HepG2 (cell line): ENCODE data around the gene TOMM7. TPM values are rescaled to one million over a fixed set of nuclear protein-coding genes. Genes with fewer than 3 reads are reported as not detected.
A peak's percentile ranks its signal among the peaks of the same experiment; 100 is the strongest.

ENCODE experiments used
- ELF1 ChIP-seq: sonication (generic); formaldehyde crosslinking; IDR thresholded peaks from 2 replicates; pipeline ENCODE4 v1.4.0; 2020; ENCODE audit warnings: missing genetic modification reagents
- FOXP1 ChIP-seq, 2 experiments: fragments of 450-650 bp in 1 of 2; IDR thresholded peaks; 2 replicates each; pipeline ENCODE4 v1.6.1; 2017 to 2018; ENCODE audit warnings: antibody characterized with exemption in 1 of 2
- GPN1 ChIP-seq: sonication (generic); formaldehyde crosslinking; IDR thresholded peaks from 2 replicates; pipeline ENCODE4 v1.5.1; 2020; ENCODE audit warnings: missing genetic modification reagents, borderline replicate concordance
- HMG20B ChIP-seq: conservative IDR thresholded peaks from 2 replicates; pipeline ENCODE4 v1.6.1; 2016; ENCODE audit warnings: missing genetic modification reagents, missing compliant biosample characterization
- HNRNPL ChIP-seq: fragments of 200-400 bp; formaldehyde crosslinking; IDR thresholded peaks from 2 replicates; pipeline ENCODE4 v1.6.1; 2017; ENCODE audit warnings: mild to moderate bottlenecking, low read depth, low read length
- HOXA5 ChIP-seq: sonication (generic); formaldehyde crosslinking; IDR thresholded peaks from 2 replicates; pipeline ENCODE4 v1.4.0; 2020; ENCODE audit warnings: missing genetic modification reagents
- ISL2 ChIP-seq: sonication (generic); formaldehyde crosslinking; IDR thresholded peaks from 2 replicates; pipeline ENCODE4 v1.5.0; 2020; ENCODE audit warnings: missing genetic modification reagents
- KLF16 ChIP-seq, 2 experiments: sonication (generic) in 1 of 2; formaldehyde crosslinking in 1 of 2; IDR thresholded peaks; 2 replicates each; pipeline versions ENCODE4 v1.6.1 to v1.8.0; 2016 to 2023; ENCODE audit warnings: missing genetic modification reagents in 2 of 2, missing compliant biosample characterization in 1 of 2
- MED1 ChIP-seq: sonication (generic); formaldehyde crosslinking; IDR thresholded peaks from 2 replicates; pipeline ENCODE4 v1.4.0; 2020; ENCODE audit warnings: missing genetic modification reagents
- MIER3 ChIP-seq: IDR thresholded peaks from 2 replicates; pipeline ENCODE4 v1.6.1; 2016; ENCODE audit warnings: missing compliant biosample characterization, borderline replicate concordance
- NONO ChIP-seq, 2 experiments: fragments of 450-650 bp in 1 of 2; sonication (generic) in 1 of 2; formaldehyde crosslinking in 1 of 2; IDR thresholded peaks in 1 of 2; conservative IDR thresholded peaks in 1 of 2; 2 replicates each; pipeline versions ENCODE4 v1.6.1 to v1.8.0; 2017 to 2022; ENCODE audit warnings: mild to moderate bottlenecking in 1 of 2, missing genetic modification reagents in 1 of 2, moderate library complexity in 1 of 2
- PAX8 ChIP-seq: sonication (generic); formaldehyde crosslinking; IDR thresholded peaks from 2 replicates; pipeline ENCODE4 v1.8.0; 2022; ENCODE audit warnings: mild to moderate bottlenecking, missing genetic modification reagents, borderline replicate concordance
- REL ChIP-seq: sonication (generic); formaldehyde crosslinking; conservative IDR thresholded peaks from 2 replicates; pipeline ENCODE4 v1.8.0; 2022; ENCODE audit warnings: mild to moderate bottlenecking, missing genetic modification reagents, moderate library complexity
- RELA ChIP-seq: sonication (generic); formaldehyde crosslinking; IDR thresholded peaks from 2 replicates; pipeline ENCODE4 v1.4.0; 2020; ENCODE audit warnings: missing genetic modification reagents
- ZBTB20 ChIP-seq: sonication (generic); formaldehyde crosslinking; IDR thresholded peaks from 2 replicates; pipeline ENCODE4 v1.8.1; 2023; ENCODE audit warnings: missing genetic modification reagents, low read depth, mild to moderate bottlenecking, borderline replicate concordance
- ZBTB38 ChIP-seq: sonication (generic); formaldehyde crosslinking; IDR thresholded peaks from 2 replicates; pipeline ENCODE4 v1.5.1; 2020; ENCODE audit warnings: mild to moderate bottlenecking, missing genetic modification reagents
- ZKSCAN8 ChIP-seq: IDR thresholded peaks from 2 replicates; pipeline ENCODE4 v1.6.1; 2016; ENCODE audit warnings: borderline replicate concordance, missing genetic modification reagents, missing compliant biosample characterization
- ZNF160 ChIP-seq: sonication (generic); formaldehyde crosslinking; IDR thresholded peaks from 2 replicates; pipeline ENCODE4 v1.8.0; 2022; ENCODE audit warnings: mild to moderate bottlenecking, inconsistent platforms, missing genetic modification reagents
- ZNF207 ChIP-seq: fragments of 450-650 bp; IDR thresholded peaks from 2 replicates; pipeline ENCODE4 v1.6.1; 2016; ENCODE audit warnings: antibody characterized with exemption, borderline replicate concordance
- ZNF446 ChIP-seq: sonication (generic); formaldehyde crosslinking; IDR thresholded peaks from 2 replicates; pipeline ENCODE4 v1.5.0; 2020; ENCODE audit warnings: mild to moderate bottlenecking, missing genetic modification reagents
- ZNF460 ChIP-seq: sonication (generic); formaldehyde crosslinking; IDR thresholded peaks from 2 replicates; pipeline ENCODE4 v1.5.1; 2020; ENCODE audit warnings: missing genetic modification reagents, mild to moderate bottlenecking, borderline replicate concordance
- ZNF564 ChIP-seq: sonication (generic); formaldehyde crosslinking; IDR thresholded peaks from 2 replicates; pipeline ENCODE4 v1.8.1; 2023; ENCODE audit warnings: mild to moderate bottlenecking, missing genetic modification reagents
- ZNF567 ChIP-seq: sonication (generic); formaldehyde crosslinking; IDR thresholded peaks from 2 replicates; pipeline ENCODE4 v1.8.1; 2023; ENCODE audit warnings: mild to moderate bottlenecking, missing genetic modification reagents, borderline replicate concordance
- ZNF660 ChIP-seq: sonication (generic); formaldehyde crosslinking; IDR thresholded peaks from 2 replicates; pipeline ENCODE4 v1.5.1; 2020; ENCODE audit warnings: mild to moderate bottlenecking, low read depth, missing genetic modification reagents, borderline replicate concordance
- ZNF670 ChIP-seq: sonication (generic); formaldehyde crosslinking; IDR thresholded peaks from 2 replicates; pipeline ENCODE4 v1.8.0; 2022; ENCODE audit warnings: mild to moderate bottlenecking, missing genetic modification reagents, borderline replicate concordance
- ZNF761 ChIP-seq: sonication (generic); formaldehyde crosslinking; conservative IDR thresholded peaks from 2 replicates; pipeline ENCODE4 v1.4.0; 2020; ENCODE audit warnings: mild to moderate bottlenecking, missing genetic modification reagents
- ZNF878 ChIP-seq: sonication (generic); formaldehyde crosslinking; IDR thresholded peaks from 2 replicates; pipeline ENCODE4 v1.8.1; 2023; ENCODE audit warnings: mild to moderate bottlenecking, missing genetic modification reagents, moderate library complexity
- polyA plus RNA-seq, 8 experiments: library from polyadenylated mRNA; depleted of rRNA in 3 of 8; stranded (reverse) in 7 of 8; unstranded in 1 of 8; fragments of >200 nt; fragmentation: Illumina TruSeq in 4 of 8; extraction: Trizol in 4 of 8; gene quantifications; 2 replicates each; pipeline versions ENCODE4 v1.2.1 to v1.2.3, GENCODE V29; 2011 to 2016; ENCODE audit warnings: low read depth in 4 of 8, missing spikeins in 1 of 8, mixed read lengths in 1 of 8; ENCODE audit not compliant: insufficient read depth in 1 of 8
- total RNA-seq, 5 experiments: library from RNA; depleted of rRNA; stranded (reverse); fragments of >200 nt; fragmentation: Illumina TruSeq; extraction: Trizol; gene quantifications; 2 replicates each; pipeline ENCODE4 v1.2.3, GENCODE V29; 2016; ENCODE audit warnings: low read depth in 1 of 5
- TF ChIP-seq, protein P1 (sequence below): IDR thresholded peaks from 2 replicates; pipeline ENCODE4 v1.6.1; 2016; ENCODE audit warnings: mild to moderate bottlenecking
- TF ChIP-seq, protein P2 (sequence below): IDR thresholded peaks from 2 replicates; pipeline ENCODE4 v1.6.1; 2016; ENCODE audit warnings: low read depth, borderline replicate concordance

TOMM7 gene
- total and polyA plus RNA-seq, 2 of the 13 experiments (the other 11 are each of a cell fraction or from before 2014, with no cell fraction given): 251 to 369 TPM

DNA sequence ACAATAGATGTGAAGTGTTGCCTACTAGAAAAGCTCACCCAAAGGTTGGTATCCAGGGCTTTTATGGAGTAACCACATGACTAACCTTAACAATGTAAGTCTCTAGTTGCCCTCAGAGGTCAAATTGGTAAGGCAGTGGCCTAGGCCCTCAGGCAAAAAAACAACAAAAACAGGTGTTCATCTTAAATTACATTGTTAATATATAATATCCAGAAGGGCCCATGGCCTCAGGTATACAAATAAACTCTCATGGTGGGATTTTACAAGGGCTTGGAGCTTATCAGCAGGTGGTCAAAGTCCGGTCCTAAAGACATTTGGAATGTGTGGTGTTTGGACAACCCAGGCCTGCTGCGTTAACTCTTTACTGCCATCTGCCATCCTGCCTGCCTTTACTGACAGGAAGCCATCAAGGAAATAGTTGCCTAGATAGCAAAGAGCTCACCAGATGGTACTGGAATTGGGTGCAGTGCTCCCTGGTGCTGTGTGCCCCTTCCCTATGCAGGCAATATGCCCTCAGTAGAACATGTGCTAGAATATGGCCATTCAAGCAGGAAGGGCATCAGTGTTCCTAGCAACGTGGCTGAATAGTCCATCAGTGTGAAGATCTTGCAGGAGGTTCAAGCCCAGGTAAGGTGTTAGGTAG, 36.2 kb downstream of the TOMM7 start (continued):
- TF ChIP-seq RELA (CRISPR knock-in tag) (0 out of 2 replicates have a peak, but pooled peaks have one; percentile 23), MIER3 (CRISPR knock-in tag) (peak; percentile 87; the same call in 1 of the 2 replicates), ZNF670 (0 out of 2 replicates have a peak, but pooled peaks have one; percentile 2), ZNF660 (CRISPR knock-in tag) (no peak), REL (CRISPR knock-in tag) (no peak), ZNF460 (no peak), ZNF761 (CRISPR knock-in tag) (0 out of 2 replicates have a peak, but pooled peaks have one; percentile 50), HMG20B (peak; percentile 82), NONO (IDR thresholded peaks at IDR 0.05) (no peak), NONO (CRISPR knock-in tag; conservative IDR thresholded peaks at IDR 0.05) (peak; percentile 65; the same call in 1 of the 2 replicates), GPN1 (CRISPR knock-in tag) (no peak), ZNF878 (peak; percentile 54; the same call in 1 of the 2 replicates), KLF16 (CRISPR knock-in tag; IDR thresholded peaks at IDR 0.05) (peak in 1 of 2 experiments; percentile 67; a peak in 1 of 4 replicates), FOXP1 (IDR thresholded peaks at IDR 0.05) (peak; percentile 57; the same call in 1 of the 2 replicates), FOXP1 (CRISPR knock-in tag; IDR thresholded peaks at IDR 0.05) (peak; percentile 89), ZBTB38 (CRISPR knock-in tag) (no peak), ELF1 (CRISPR knock-in tag) (peak; percentile 31; the same call in 1 of the 2 replicates), ZNF207 (no peak), ZNF446 (CRISPR knock-in tag) (no peak), HOXA5 (no peak), HNRNPL (no peak), ZNF564 (CRISPR knock-in tag) (no peak), ISL2 (CRISPR knock-in tag) (peak; percentile 84), ZNF567 (CRISPR knock-in tag) (peak; percentile 33; the same call in 1 of the 2 replicates), ZNF160 (CRISPR knock-in tag) (no peak), MED1 (CRISPR knock-in tag) (peak; percentile 63), ZKSCAN8 (CRISPR knock-in tag) (peak; percentile 38; the same call in 1 of the 2 replicates), ZBTB20 (no peak), PAX8 (CRISPR knock-in tag) (no peak)
- TF ChIP-seq, protein P1, sequence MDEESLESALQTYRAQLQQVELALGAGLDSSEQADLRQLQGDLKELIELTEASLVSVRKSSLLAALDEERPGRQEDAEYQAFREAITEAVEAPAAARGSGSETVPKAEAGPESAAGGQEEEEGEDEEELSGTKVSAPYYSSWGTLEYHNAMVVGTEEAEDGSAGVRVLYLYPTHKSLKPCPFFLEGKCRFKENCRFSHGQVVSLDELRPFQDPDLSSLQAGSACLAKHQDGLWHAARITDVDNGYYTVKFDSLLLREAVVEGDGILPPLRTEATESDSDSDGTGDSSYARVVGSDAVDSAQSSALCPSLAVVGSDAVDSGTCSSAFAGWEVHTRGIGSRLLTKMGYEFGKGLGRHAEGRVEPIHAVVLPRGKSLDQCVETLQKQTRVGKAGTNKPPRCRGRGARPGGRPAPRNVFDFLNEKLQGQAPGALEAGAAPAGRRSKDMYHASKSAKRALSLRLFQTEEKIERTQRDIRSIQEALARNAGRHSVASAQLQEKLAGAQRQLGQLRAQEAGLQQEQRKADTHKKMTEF: peak; percentile 88
- TF ChIP-seq, protein P2, sequence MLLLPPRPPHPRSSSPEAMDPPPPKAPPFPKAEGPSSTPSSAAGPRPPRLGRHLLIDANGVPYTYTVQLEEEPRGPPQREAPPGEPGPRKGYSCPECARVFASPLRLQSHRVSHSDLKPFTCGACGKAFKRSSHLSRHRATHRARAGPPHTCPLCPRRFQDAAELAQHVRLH (CRISPR knock-in tag): peak; percentile 72; the same call in 1 of the 2 replicates
